NT2/D1 (cell line): ENCODE measurements around the gene MAML3.

Experiments
- SUZ12 ChIP-seq: IDR thresholded peaks from 2 replicates; pipeline ENCODE4 v1.6.1; 2011; ENCODE audit not compliant: insufficient read length, insufficient read depth; ENCODE audit errors: extremely low read depth
- YY1 ChIP-seq: IDR thresholded peaks from 2 replicates; pipeline ENCODE4 v1.6.1; 2011; ENCODE audit not compliant: insufficient read length, insufficient read depth
- ZNF274 ChIP-seq: IDR thresholded peaks from 2 replicates; pipeline ENCODE4 v1.6.1; 2011; ENCODE audit warnings: mild to moderate bottlenecking, low read depth, low read length

DNA sequence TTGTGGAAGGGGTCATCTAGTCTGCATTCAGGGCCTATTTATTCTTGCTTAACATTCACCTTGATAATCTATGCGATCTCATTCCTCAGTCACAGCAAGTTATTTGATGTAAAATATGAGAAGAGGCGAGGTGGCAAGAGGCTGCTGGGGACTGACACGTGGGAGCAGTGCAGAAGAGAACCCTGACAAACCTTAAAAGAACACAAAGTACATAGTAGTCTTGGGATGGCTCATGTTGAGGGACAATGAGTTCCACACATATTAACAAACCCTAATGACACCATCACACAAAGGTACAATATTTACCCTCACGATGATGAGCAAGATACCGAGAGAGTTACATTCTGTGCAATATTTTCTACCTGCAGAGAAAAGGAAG lies 57.5 kb downstream of the MAML3 start:
- TF ChIP-seq YY1 (no peak), ZNF274 (no peak), SUZ12 (no peak)
